GM19193 (cell line): ENCODE measurements around the gene SUGCT.

Source experiments
- POLR2A ChIP-seq: IDR thresholded peaks from 4 replicates; pipeline ENCODE4 v1.6.1; 2011; ENCODE audit not compliant: insufficient read depth, insufficient read length; ENCODE audit errors: extremely low read depth

Gene SUGCT

DNA sequence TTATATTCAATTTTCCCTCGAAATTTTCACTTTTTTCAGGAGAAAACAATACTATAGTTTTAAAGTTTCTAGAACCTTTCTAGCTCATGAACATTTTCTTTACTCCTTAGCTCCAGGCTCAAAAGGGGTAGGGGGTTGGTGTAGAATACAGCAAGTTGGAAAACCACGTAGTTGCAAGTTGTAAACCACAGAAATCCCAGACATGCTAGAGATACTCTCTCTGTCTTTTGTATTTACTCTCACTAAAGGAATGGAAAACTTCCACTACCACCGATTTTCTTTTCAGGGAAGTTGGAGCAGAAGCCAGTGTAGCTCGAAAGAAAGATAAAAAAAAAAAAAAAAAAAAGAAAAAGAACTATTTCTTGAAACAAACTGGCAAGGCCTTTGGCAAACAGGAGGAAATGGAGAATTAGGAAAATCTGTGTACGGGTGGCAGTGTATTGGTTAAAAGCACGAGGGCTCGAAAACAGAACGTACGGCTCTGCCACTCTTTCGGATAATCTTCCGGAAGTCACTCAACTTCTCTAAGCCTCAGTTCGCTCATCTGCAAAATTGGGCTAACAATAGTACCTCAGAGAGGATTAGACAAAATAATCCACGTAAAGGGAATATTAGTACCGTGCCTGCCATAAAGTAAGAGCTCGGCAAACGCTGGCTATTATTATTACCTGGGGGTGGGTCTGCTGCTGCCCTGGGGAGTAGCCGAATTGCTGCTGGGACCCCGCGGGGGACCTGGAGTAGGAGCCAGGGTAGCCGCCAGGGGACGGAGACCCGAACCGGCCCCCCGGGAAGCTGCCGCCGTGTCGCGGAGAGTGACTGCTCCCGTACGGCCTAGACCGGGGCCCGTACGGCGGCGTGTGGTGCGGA lies 1.0 kb upstream of the SUGCT start:
- TF ChIP-seq POLR2A: no peak

DNA sequence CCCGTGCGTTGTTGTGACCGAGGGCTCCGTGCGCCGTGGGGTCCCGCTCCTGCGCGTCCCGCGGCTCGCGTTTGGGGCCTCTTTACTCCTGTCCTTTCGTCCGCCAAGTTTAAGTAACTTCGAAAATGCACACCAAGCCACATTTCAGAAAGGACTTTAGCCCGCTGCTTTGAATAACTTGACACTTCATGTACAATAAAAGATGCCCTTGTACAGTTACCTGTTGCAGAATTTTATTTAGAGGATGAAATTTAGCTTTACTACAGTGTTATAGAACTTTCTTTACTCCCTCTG lies 459 bp downstream of the SUGCT start:
- TF ChIP-seq POLR2A: no peak

DNA sequence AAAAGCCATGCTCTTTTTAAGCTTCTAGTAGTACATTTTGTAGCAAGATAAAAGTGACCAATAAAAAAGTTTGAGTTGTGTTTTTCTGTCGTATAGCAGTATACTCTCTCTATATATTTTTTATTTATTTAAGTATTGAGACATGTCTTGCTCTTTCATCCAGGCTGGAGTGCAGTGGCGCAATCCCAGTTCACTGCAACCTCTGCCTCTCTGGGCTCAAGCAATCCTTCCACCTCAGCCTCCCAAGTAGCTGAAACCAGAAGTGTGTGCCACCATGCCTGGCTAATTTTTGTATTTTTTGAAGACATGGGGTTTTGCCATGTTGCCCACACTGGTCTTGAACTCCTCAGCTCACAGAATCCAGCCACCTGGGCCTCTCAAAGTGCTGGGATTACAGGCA lies 2.8 kb downstream of the SUGCT start:
- TF ChIP-seq POLR2A: no peak

DNA sequence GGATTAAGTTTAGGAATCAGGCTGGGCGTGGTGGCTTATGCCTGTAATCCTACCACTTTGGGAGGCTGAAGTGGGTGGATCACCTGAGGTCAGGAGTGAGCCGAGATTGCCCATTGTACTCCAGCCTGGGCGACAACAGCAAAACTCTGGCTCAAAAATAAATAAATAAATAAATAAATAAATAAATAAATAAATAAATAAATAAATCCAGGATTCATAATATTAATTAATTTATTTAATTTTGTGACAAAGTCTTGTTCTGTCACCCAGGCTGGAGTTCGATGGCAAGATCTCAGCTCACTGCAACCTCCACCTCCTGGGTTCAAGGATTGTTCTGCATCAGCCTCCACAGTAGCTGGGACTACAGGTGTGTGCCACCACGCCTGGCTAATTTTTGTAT lies 4.2 kb downstream of the SUGCT start:
- no peak for TF ChIP-seq POLR2A

- TF ChIP-seq POLR2A: no peak
Observed at GRCh38 chr7:40147371-40148246, 12.8 kb downstream of the SUGCT start.

GRCh38 chr7:40148671-40149070 lies 13.9 kb downstream of the SUGCT start:
- no peak for TF ChIP-seq POLR2A

GRCh38 chr7:40151504-40151903 lies 16.7 kb downstream of the SUGCT start:
- TF ChIP-seq POLR2A: no peak

- TF ChIP-seq POLR2A: no peak
Observed at GRCh38 chr7:40156988-40157387, 22.2 kb downstream of the SUGCT start.

- TF ChIP-seq POLR2A: no peak
Observed at GRCh38 chr7:40162516-40162915, 27.7 kb downstream of the SUGCT start.

DNA sequence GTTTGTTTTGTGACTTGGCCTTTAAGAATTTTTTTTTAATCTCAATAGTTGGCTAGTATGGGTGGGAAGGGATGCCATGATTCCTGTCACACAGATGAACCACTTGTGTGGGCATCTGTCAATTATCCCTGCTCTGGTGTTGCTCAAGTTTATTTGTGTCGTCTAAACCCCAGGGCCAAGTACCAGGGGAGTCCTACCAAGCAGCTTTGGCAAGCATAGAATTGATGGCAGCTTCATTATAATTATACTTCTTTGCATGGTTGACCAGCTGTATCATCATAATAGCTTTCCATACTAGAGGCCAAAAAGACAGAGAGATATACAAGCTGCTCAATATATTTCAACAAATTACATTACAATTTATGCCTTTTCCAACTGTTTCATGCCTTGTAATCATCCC lies 30.4 kb downstream of the SUGCT start:
- TF ChIP-seq POLR2A: no peak

GRCh38 chr7:40167291-40167690 lies 32.5 kb downstream of the SUGCT start:
- TF ChIP-seq POLR2A: no peak

DNA sequence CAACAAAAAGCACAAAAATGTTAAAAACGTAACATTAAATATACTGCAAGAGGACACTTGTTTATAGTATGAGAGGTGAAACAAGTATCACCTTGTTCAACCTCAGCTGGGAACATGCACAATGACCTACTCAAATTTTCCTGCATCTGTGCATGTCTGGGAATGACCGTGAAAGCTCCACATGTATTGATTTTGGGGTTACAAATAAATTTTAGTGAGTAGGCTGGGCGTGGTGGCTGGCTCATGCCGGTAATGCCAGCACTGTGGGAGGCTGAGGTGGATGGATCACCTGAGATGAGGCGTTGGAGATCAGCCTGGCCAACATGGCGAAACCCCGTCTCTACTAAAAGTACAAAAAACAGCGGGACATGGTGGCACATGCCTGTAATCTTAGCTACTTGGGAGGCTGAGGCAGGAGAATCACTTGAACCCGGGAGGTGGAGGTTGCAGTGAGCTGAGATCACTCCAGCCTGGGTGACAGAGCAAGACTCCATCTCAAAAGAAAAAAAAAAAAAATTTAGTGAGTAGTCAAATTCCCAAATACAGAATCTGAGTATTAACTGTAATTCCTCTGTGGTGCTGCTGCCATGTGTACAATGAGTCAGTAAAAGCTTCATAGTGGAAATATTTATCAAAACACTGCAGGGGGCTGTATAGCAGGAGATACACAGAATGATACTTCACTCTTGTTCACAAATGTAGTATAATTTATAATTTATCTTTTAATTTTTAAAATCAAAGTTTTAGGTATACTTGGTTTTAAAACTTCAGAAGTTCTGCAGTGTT lies 41.1 kb downstream of the SUGCT start:
- no peak for TF ChIP-seq POLR2A

- no peak for TF ChIP-seq POLR2A
Observed at GRCh38 chr7:40177071-40177470, 42.3 kb downstream of the SUGCT start.

GRCh38 chr7:40182452-40182851 lies 47.6 kb downstream of the SUGCT start:
- no peak for TF ChIP-seq POLR2A

DNA sequence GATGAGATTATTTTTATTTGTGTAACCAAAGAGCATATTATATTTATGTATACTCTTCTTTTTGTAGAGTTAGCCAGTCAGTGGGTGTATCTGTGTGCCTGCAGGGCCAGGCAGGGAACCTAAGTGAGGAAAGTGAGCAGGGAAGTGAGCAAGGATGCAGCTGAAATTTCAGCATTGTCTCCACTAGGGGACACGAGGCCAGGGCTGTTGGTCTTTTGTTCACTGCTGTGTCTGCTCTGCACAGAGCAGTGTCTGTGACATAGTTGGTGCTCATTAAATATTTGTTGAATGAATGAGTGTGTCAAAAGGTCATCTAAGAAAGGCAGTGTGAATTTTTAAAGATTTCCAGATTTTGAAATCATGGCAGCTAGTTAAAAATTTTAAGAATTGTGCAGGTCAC lies 51.8 kb downstream of the SUGCT start:
- TF ChIP-seq POLR2A: no peak
